Spinal cord (tissue), 10 donors: ENCODE data around the gene ANO5. TPM values are rescaled to one million over a fixed set of nuclear protein-coding genes. Genes with fewer than 3 reads are reported as not detected.

ENCODE experiments used
- DNase-seq, 6 donors: peaks; one replicate each; pipeline versions ENCODE4 v3.0.0 to v3.0.0-alpha.2; 2013 to 2015; ENCODE audit warnings: low spot score in 6 of 6, low read depth in 4 of 6
- H3K27ac ChIP-seq: one replicate; pipeline ENCODE4 v1.5.1; 2013; ENCODE audit warnings: low read depth, low read length, control low read depth
- H3K27me3 ChIP-seq: one replicate; pipeline ENCODE4 v1.6.1; 2013; ENCODE audit warnings: low read length; ENCODE audit not compliant: control insufficient read depth, insufficient read depth
- H3K36me3 ChIP-seq: one replicate; pipeline ENCODE4 v1.6.1; 2013; ENCODE audit warnings: low read length; ENCODE audit not compliant: control insufficient read depth, insufficient read depth
- H3K4me1 ChIP-seq: one replicate; pipeline ENCODE4 v1.6.1; 2013; ENCODE audit warnings: low read length; ENCODE audit not compliant: control insufficient read depth, insufficient read depth
- H3K4me3 ChIP-seq: one replicate; pipeline ENCODE4 v1.5.1; 2013; ENCODE audit warnings: low read depth, low read length, control low read depth
- H3K9me3 ChIP-seq: one replicate; pipeline ENCODE4 v1.6.1; 2013; ENCODE audit warnings: low read length; ENCODE audit not compliant: control insufficient read depth, insufficient read depth
- WGBS: methylation state at CpG from one replicate; pipeline ENCODE4 v1.1.5; 2013; ENCODE audit warnings: missing lambda C conversion rate; ENCODE audit not compliant: insufficient coverage; 5-methylcytosine and 5-hydroxymethylcytosine counted together
- polyA plus RNA-seq, 2 donors: library from polyadenylated mRNA; unstranded; fragments of 120-200 nt; gene quantifications; one replicate each; pipeline ENCODE4 v1.2.1, GENCODE V29; 2013; ENCODE audit not compliant: insufficient read length in 2 of 2
- total RNA-seq, 2 donors: library from RNA; depleted of rRNA in 1 of 2; stranded (reverse); fragments of 120-200 nt in 1 of 2; fragments of >200 nt in 1 of 2; gene quantifications; one replicate each; pipeline versions ENCODE4 v1.2.3 to v1.2.4, GENCODE V29; 2013 to 2014
- donor health status: healthy.

Gene ANO5
- total and polyA plus RNA-seq, 4 donors: 11.4 to 50.0 (median 14.2) TPM

GRCh38 chr11:22197139-22198005 lies 4.5 kb downstream of the ANO5 start:
- Histone ChIP-seq H3K36me3 (no peaks in the 10 kb centered on the region), H3K27me3 (no peaks in the 10 kb centered on the region), H3K27ac (no peak overlapping the region), H3K9me3 (no peaks in the 10 kb centered on the region), H3K4me3 (no peak overlapping the region), H3K4me1 (peaks cover 12% of the 10 kb centered on the region)
- no CpG with 5 or more reads among the region's 4 CpGs for WGBS
- peak in 1 of 6 donors; percentile 46 for DNase-seq

DNA sequence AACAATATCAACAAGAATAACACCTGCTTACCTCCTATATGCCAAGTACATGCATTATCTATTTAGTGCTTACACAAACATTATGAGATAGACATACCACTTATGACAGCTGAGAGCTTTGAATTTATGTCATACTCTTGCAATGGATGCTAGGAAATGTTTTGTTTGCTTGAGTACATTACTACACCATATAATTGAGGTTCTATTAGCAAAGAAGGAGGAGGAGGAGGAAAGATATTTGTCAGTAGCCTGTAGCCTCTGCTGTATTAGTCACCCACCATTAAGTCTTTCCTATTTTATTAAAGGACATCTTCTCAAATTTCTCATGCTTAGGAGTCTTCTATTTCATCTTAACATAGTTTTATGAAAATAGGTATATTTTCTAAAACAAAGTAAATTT lies 6.4 kb downstream of the ANO5 start:
- Histone ChIP-seq H3K9me3 (no peaks in the 10 kb centered on the region), H3K27ac (no peak overlapping the region), H3K4me3 (no peak overlapping the region), H3K36me3 (no peaks in the 10 kb centered on the region), H3K4me1 (no peaks in the 10 kb centered on the region), H3K27me3 (no peaks in the 10 kb centered on the region)
- DNase-seq: no peak

- Histone ChIP-seq H3K27me3 (no peaks in the 10 kb centered on the region), H3K9me3 (no peaks in the 10 kb centered on the region), H3K27ac (no peak overlapping the region), H3K4me3 (no peak overlapping the region), H3K4me1 (no peaks in the 10 kb centered on the region), H3K36me3 (no peaks in the 10 kb centered on the region)
- DNase-seq: no peak
- WGBS: 92% methylated on average over 3 of the region's 4 CpGs
These were observed 10.4 kb downstream of the ANO5 start for GRCh38 chr11:22203281-22203680.

DNA sequence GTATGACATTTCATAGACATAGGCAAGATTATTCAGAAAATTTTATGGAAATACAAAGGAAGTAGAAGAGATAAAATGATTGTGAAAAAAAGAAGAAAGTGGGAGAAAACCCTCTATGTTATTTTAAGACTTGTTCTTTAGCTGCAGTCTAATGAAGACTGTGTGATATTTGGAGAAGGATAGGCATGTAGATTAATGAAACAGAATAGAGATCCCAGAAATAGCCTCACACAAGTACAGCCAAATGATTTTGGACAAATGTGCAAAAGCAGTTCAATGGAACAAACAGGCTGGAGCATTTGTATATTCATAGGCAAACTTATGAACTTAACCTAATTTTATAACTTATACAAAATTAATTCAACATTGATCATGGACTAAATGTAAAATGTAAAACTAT lies 14.3 kb downstream of the ANO5 start:
- no peaks in the 10 kb centered on the region for H3K27me3 ChIP-seq
- no peaks in the 10 kb centered on the region for H3K4me1 ChIP-seq
- no peaks in the 10 kb centered on the region for H3K36me3 ChIP-seq
- no peak overlapping the region for H3K27ac ChIP-seq
- H3K9me3 ChIP-seq: no peaks in the 10 kb centered on the region
- DNase-seq: no peak
- H3K4me3 ChIP-seq: no peak overlapping the region

- Histone ChIP-seq H3K36me3 (no peaks in the 10 kb centered on the region), H3K27ac (no peak overlapping the region), H3K9me3 (no peaks in the 10 kb centered on the region), H3K4me3 (no peak overlapping the region), H3K27me3 (no peaks in the 10 kb centered on the region), H3K4me1 (no peaks in the 10 kb centered on the region)
- no CpG with 5 or more reads among the region's 3 CpGs for WGBS
- DNase-seq: no peak
These were observed 15.4 kb downstream of the ANO5 start for GRCh38 chr11:22208151-22208858.

GRCh38 chr11:22216940-22217339 lies 24.1 kb downstream of the ANO5 start:
- Histone ChIP-seq H3K4me1 (no peaks in the 10 kb centered on the region), H3K36me3 (no peaks in the 10 kb centered on the region), H3K27me3 (no peaks in the 10 kb centered on the region), H3K4me3 (no peak overlapping the region), H3K27ac (no peak overlapping the region), H3K9me3 (no peaks in the 10 kb centered on the region)
- no peak for DNase-seq

GRCh38 chr11:22221143-22221542 lies 28.3 kb downstream of the ANO5 start:
- Histone ChIP-seq H3K4me1 (no peaks in the 10 kb centered on the region), H3K27me3 (no peaks in the 10 kb centered on the region), H3K9me3 (no peaks in the 10 kb centered on the region), H3K27ac (no peak overlapping the region), H3K36me3 (no peaks in the 10 kb centered on the region), H3K4me3 (no peak overlapping the region)
- peak in 1 of 6 donors; percentile 5 for DNase-seq
- WGBS: no CpG with 5 or more reads among the region's 3 CpGs

DNA sequence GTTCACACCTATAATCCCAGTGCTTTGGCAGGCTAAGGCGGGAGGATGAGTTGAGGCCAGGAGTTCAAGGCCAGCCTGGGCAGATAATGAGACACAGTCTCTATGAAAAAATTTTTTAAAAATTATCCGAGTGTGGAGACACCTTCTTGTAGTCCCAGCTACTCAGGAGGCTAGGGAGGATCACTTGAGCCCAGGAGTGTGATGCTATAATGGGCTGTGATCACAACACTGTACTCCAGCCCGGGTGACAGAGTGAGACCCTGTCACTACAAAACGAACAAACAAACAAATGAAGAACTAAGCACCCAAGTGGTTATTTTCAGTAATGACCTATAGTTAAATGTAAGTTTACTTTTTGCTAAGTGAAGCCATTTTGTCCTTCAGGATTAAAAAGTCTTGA lies 32.3 kb downstream of the ANO5 start:
- no peak for DNase-seq
- Histone ChIP-seq H3K27me3 (no peaks in the 10 kb centered on the region), H3K36me3 (no peaks in the 10 kb centered on the region), H3K27ac (no peak overlapping the region), H3K4me1 (no peaks in the 10 kb centered on the region), H3K9me3 (no peaks in the 10 kb centered on the region), H3K4me3 (no peak overlapping the region)
- WGBS: 67% methylated on average over 1 of the region's 4 CpGs

GRCh38 chr11:22234743-22235142 lies 41.9 kb downstream of the ANO5 start:
- no CpG with 5 or more reads among the region's 1 CpG for WGBS
- Histone ChIP-seq H3K4me1 (no peaks in the 10 kb centered on the region), H3K4me3 (no peak overlapping the region), H3K9me3 (no peaks in the 10 kb centered on the region), H3K27ac (no peak overlapping the region), H3K36me3 (no peaks in the 10 kb centered on the region), H3K27me3 (no peaks in the 10 kb centered on the region)
- DNase-seq: no peak
